Measurements from ENCODE around the gene DOC2B.
"Not testable (repeated sequence)": the region's sequence is repeated elsewhere in the genome, so short reads cannot be mapped to it uniquely, and the experiment has no call there.

Gene DOC2B

GRCh38 chr17:146983-147761 is 34.3 kb downstream of the DOC2B start:
- DNase-seq (ENCODE audit: low read depth, low spot score), result no peak

GRCh38 chr17:146546-146945 is 34.9 kb downstream of the DOC2B start:
- no peak for DNase-seq (ENCODE audit: low read depth, low spot score)

- DNase-seq (ENCODE audit: low read depth, low spot score), result no peak
These were observed 35.5 kb downstream of the DOC2B start for GRCh38 chr17:145671-146541.

- DNase-seq (ENCODE audit: low read depth, low spot score), result no peak
These were observed 36.3 kb downstream of the DOC2B start for GRCh38 chr17:144936-145670.

- DNase-seq (ENCODE audit: low read depth, low spot score), result peak; percentile 16
These were observed 37.6 kb downstream of the DOC2B start for GRCh38 chr17:143785-144281.

- DNase-seq (ENCODE audit: low read depth, low spot score), result no peak
These were observed 38.3 kb downstream of the DOC2B start for GRCh38 chr17:142876-143784.

GRCh38 chr17:142102-142661 is 39.3 kb downstream of the DOC2B start:
- DNase-seq (ENCODE audit: low read depth, low spot score), result no peak

GRCh38 chr17:139401-140205 is 41.8 kb downstream of the DOC2B start:
- DNase-seq (ENCODE audit: low read depth, low spot score), result not testable (repeated sequence)

- not testable (repeated sequence) for DNase-seq (ENCODE audit: low read depth, low spot score)
These were observed 44.2 kb downstream of the DOC2B start, which contains the start of gene SCGB1C2 for GRCh38 chr17:137166-137807. Gene SCGB1C2, plus strand, starts transcription at chr17:137569. Its CDS starts 22 bp downstream, at chr17:137591.

- DNase-seq (ENCODE audit: low read depth, low spot score), result not testable (repeated sequence)
These were observed 44.9 kb downstream of the DOC2B start for GRCh38 chr17:136531-136930.

GRCh38 chr17:135895-136294 is 45.6 kb downstream of the DOC2B start:
- not testable (repeated sequence) for DNase-seq (ENCODE audit: low read depth, low spot score)

- DNase-seq (ENCODE audit: low read depth, low spot score), result not testable (repeated sequence)
These were observed 46.4 kb downstream of the DOC2B start for GRCh38 chr17:135022-135421.

GRCh38 chr17:134332-134785 is 47.1 kb downstream of the DOC2B start:
- not testable (repeated sequence) for DNase-seq (ENCODE audit: low read depth, low spot score)

- DNase-seq (ENCODE audit: low read depth, low spot score), result not testable (repeated sequence)
These were observed 47.5 kb downstream of the DOC2B start for GRCh38 chr17:133932-134331.

- not testable (repeated sequence) for DNase-seq (ENCODE audit: low read depth, low spot score)
These were observed 63.0 kb downstream of the DOC2B start for GRCh38 chr17:118339-118917.

- not testable (repeated sequence) for DNase-seq (ENCODE audit: low read depth, low spot score)
These were observed 68.3 kb downstream of the DOC2B start for GRCh38 chr17:113111-113510.

All from brain pericyte (primary cell).